OCI-LY1 (cell line): ENCODE data around the gene GVQW3.

Source experiments
- EZH2 ChIP-seq: fragments of 200-600 bp; sonication (generic), shearing (Covaris generic); IDR thresholded peaks from 2 replicates; pipeline ENCODE4 v1.8.0; 2017; ENCODE audit warnings: borderline replicate concordance, mixed run types, mild to moderate bottlenecking, antibody characterized with exemption, low read length, moderate library complexity, mixed read lengths
- TF ChIP-seq, protein P1 (sequence below): fragments of 200-600 bp; sonication (generic), shearing (Covaris generic); IDR thresholded peaks from 2 replicates; pipeline ENCODE4 v1.5.1; 2017; ENCODE audit warnings: mild to moderate bottlenecking, antibody characterized with exemption, low read length, moderate library complexity, mixed read lengths

DNA sequence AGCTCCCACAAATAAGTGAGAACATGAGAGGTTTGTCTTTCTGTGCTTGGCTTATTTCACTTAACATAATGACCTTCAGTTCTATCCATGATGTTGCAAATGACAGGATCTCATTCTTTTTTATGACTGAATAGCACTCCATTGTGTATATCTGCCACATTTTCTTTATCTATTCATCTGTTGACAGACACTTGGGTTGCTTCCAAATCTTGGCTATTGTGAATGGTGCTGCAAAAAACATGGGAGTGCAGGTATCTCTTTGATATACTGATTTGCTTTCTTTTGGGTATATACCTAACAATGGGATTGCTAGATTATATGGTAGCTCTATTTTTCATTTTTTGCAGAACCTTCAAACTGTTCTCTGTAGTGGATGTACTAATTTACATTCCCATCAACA, 13.3 kb downstream of the GVQW3 start:
- TF ChIP-seq, protein P1, sequence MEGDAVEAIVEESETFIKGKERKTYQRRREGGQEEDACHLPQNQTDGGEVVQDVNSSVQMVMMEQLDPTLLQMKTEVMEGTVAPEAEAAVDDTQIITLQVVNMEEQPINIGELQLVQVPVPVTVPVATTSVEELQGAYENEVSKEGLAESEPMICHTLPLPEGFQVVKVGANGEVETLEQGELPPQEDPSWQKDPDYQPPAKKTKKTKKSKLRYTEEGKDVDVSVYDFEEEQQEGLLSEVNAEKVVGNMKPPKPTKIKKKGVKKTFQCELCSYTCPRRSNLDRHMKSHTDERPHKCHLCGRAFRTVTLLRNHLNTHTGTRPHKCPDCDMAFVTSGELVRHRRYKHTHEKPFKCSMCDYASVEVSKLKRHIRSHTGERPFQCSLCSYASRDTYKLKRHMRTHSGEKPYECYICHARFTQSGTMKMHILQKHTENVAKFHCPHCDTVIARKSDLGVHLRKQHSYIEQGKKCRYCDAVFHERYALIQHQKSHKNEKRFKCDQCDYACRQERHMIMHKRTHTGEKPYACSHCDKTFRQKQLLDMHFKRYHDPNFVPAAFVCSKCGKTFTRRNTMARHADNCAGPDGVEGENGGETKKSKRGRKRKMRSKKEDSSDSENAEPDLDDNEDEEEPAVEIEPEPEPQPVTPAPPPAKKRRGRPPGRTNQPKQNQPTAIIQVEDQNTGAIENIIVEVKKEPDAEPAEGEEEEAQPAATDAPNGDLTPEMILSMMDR: no peak
- TF ChIP-seq EZH2: no peak
